Measurements from ENCODE around the gene ZNF683. TPM values are rescaled to one million over a fixed set of nuclear protein-coding genes. Genes with fewer than 3 reads are reported as not detected.
A peak's percentile ranks its signal among the peaks of the same experiment; 100 is the strongest.

The ZNF683 gene
- total RNA-seq, 1 donor from 2014 or later = not detected

GRCh38 chr1:26353976-26354820 is 18.4 kb downstream of the ZNF683 start, which contains the start of gene CRYBG2:
Gene CRYBG2, minus strand, starts transcription at chr1:26354130. Its CDS starts 7,473 bp downstream, at chr1:26346657.
- peak; percentile 79 for DNase-seq (ENCODE audit: low read depth)
- TF ChIP-seq CTCF (IDR thresholded peaks at IDR 0.05; ENCODE audit: insufficient read depth, low read length, severe bottlenecking) = no peak
- H3K4me3 ChIP-seq (ENCODE audit: low read depth, low read length) = peak within 1 kb of the TSS; percentile 56
- no peaks in the 10 kb centered on the region for H3K27me3 ChIP-seq (ENCODE audit: control insufficient read depth, insufficient read depth, low read length)
- H3K36me3 ChIP-seq (ENCODE audit: control insufficient read depth, insufficient read depth, low read length) = no peaks in the 10 kb centered on the region
- no peak for FAIRE-seq

- Histone ChIP-seq H3K36me3 (ENCODE audit: control insufficient read depth, insufficient read depth, low read length) (no peaks in the 10 kb centered on the region), H3K27me3 (ENCODE audit: control insufficient read depth, insufficient read depth, low read length) (no peaks in the 10 kb centered on the region), H3K4me3 (ENCODE audit: low read depth, low read length) (peak overlapping the region; percentile 56)
- DNase-seq (ENCODE audit: low read depth) = no peak
- no peak for FAIRE-seq
- TF ChIP-seq CTCF (IDR thresholded peaks at IDR 0.05; ENCODE audit: insufficient read depth, low read length, severe bottlenecking) = no peak
These were observed 19.2 kb downstream of the ZNF683 start for GRCh38 chr1:26353210-26353859.

GRCh38 chr1:26352338-26352679 is 20.2 kb downstream of the ZNF683 start:
- H3K27me3 ChIP-seq (ENCODE audit: control insufficient read depth, insufficient read depth, low read length) = no peaks in the 10 kb centered on the region
- peak overlapping the region; percentile 56 for H3K4me3 ChIP-seq (ENCODE audit: low read depth, low read length)
- FAIRE-seq (peak; percentile 77), DNase-seq (ENCODE audit: low read depth) (no peak)
- TF ChIP-seq CTCF (IDR thresholded peaks at IDR 0.05; ENCODE audit: insufficient read depth, low read length, severe bottlenecking) = no peak
- H3K36me3 ChIP-seq (ENCODE audit: control insufficient read depth, insufficient read depth, low read length) = peaks cover 3% of the 10 kb centered on the region

- peak; percentile 92 for DNase-seq (ENCODE audit: low read depth)
- peak overlapping the region; percentile 56 for H3K4me3 ChIP-seq (ENCODE audit: low read depth, low read length)
- TF ChIP-seq CTCF (IDR thresholded peaks at IDR 0.05; ENCODE audit: insufficient read depth, low read length, severe bottlenecking) = no peak
- peaks cover 3% of the 10 kb centered on the region for H3K36me3 ChIP-seq (ENCODE audit: control insufficient read depth, insufficient read depth, low read length)
- no peaks in the 10 kb centered on the region for H3K27me3 ChIP-seq (ENCODE audit: control insufficient read depth, insufficient read depth, low read length)
- FAIRE-seq = peak; percentile 96
These were observed 20.8 kb downstream of the ZNF683 start for GRCh38 chr1:26351590-26352337.

- no peak for FAIRE-seq
- no peak overlapping the region for H3K4me3 ChIP-seq (ENCODE audit: low read depth, low read length)
- DNase-seq (ENCODE audit: low read depth) = no peak
- H3K36me3 ChIP-seq (ENCODE audit: control insufficient read depth, insufficient read depth, low read length) = peaks cover 7% of the 10 kb centered on the region
- no peak for TF ChIP-seq CTCF (IDR thresholded peaks at IDR 0.05; ENCODE audit: insufficient read depth, low read length, severe bottlenecking)
- no peaks in the 10 kb centered on the region for H3K27me3 ChIP-seq (ENCODE audit: control insufficient read depth, insufficient read depth, low read length)
These were observed 21.6 kb downstream of the ZNF683 start for GRCh38 chr1:26350701-26351589.

All from bronchial epithelial cell (primary cell).